ENCODE data around the gene PLTP. TPM values are rescaled to one million over a fixed set of nuclear protein-coding genes. Genes with fewer than 3 reads are reported as not detected.
A peak's percentile ranks its signal among the peaks of the same experiment; 100 is the strongest.

Gene PLTP
- total and polyA plus RNA-seq, 2 of the 13 experiments (the other 11 are each of a cell fraction or from before 2014, with no cell fraction given): 16.9 to 28.6 TPM

GRCh38 chr20:45909817-45910669 lies 1.9 kb downstream of the PLTP start (continued):
- TF ChIP-seq, protein P1, sequence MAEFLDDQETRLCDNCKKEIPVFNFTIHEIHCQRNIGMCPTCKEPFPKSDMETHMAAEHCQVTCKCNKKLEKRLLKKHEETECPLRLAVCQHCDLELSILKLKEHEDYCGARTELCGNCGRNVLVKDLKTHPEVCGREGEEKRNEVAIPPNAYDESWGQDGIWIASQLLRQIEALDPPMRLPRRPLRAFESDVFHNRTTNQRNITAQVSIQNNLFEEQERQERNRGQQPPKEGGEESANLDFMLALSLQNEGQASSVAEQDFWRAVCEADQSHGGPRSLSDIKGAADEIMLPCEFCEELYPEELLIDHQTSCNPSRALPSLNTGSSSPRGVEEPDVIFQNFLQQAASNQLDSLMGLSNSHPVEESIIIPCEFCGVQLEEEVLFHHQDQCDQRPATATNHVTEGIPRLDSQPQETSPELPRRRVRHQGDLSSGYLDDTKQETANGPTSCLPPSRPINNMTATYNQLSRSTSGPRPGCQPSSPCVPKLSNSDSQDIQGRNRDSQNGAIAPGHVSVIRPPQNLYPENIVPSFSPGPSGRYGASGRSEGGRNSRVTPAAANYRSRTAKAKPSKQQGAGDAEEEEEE (CRISPR knock-in tag; IDR thresholded peaks at IDR 0.05; ENCODE audit: borderline replicate concordance): 0 out of 2 replicates have a peak, but pooled peaks have one; percentile 14
- no peak for TF ChIP-seq ZNF570 (CRISPR knock-in tag; IDR thresholded peaks at IDR 0.05; ENCODE audit: borderline replicate concordance)
- no peak; the same call in 1 of the 2 replicates for TF ChIP-seq THRA (CRISPR knock-in tag; IDR thresholded peaks at IDR 0.05; ENCODE audit: borderline replicate concordance)
- TF ChIP-seq TCF12 (IDR thresholded peaks at IDR 0.05): no peak
- peak; percentile 60; the same call in 1 of the 2 replicates for TF ChIP-seq TCF12 (CRISPR knock-in tag; IDR thresholded peaks at IDR 0.05)
- no peak for TF ChIP-seq XBP1 (CRISPR knock-in tag; IDR thresholded peaks at IDR 0.05)
- no peak for TF ChIP-seq BHLHE40 (IDR thresholded peaks at IDR 0.05; ENCODE audit: low read length)
- TF ChIP-seq ZBTB7B (CRISPR knock-in tag; IDR thresholded peaks at IDR 0.05): no peak; the same call in 1 of the 2 replicates
- TF ChIP-seq ZBTB33 (CRISPR knock-in tag; IDR thresholded peaks at IDR 0.05): no peak
- 0 out of 2 replicates have a peak, but pooled peaks have one; percentile 12 for TF ChIP-seq SIN3A (IDR thresholded peaks at IDR 0.05; ENCODE audit: borderline replicate concordance, low read depth, low read length)
- TF ChIP-seq ZNF446 (CRISPR knock-in tag; IDR thresholded peaks at IDR 0.05): no peak
- TF ChIP-seq ZNF816 (CRISPR knock-in tag; IDR thresholded peaks at IDR 0.05; ENCODE audit: borderline replicate concordance): no peak
- TF ChIP-seq ARID2 (CRISPR knock-in tag; IDR thresholded peaks at IDR 0.05; ENCODE audit: borderline replicate concordance): no peak
- TF ChIP-seq PAWR (CRISPR knock-in tag; IDR thresholded peaks at IDR 0.05; ENCODE audit: borderline replicate concordance): no peak
- no peak for TF ChIP-seq SSRP1 (CRISPR knock-in tag; IDR thresholded peaks at IDR 0.05)
- 0 out of 2 replicates have a peak, but pooled peaks have one; percentile 57 for TF ChIP-seq ZNF879 (CRISPR knock-in tag; IDR thresholded peaks at IDR 0.05)
- TF ChIP-seq ZNF121 (CRISPR knock-in tag; IDR thresholded peaks at IDR 0.05): peak; percentile 50; the same call in 1 of the 2 replicates

Measured in HepG2 (cell line).